Thoracic aorta (tissue), 2 donors: ENCODE results near the gene NSRP1. TPM values are rescaled to one million over a fixed set of nuclear protein-coding genes. Genes with fewer than 3 reads are reported as not detected.
"Not testable (repeated sequence)": the region's sequence is repeated elsewhere in the genome, so short reads cannot be mapped to it uniquely, and the experiment has no call there.

Experiments used
- ATAC-seq: fragments of 150-250 bp; one replicate; pipeline ENCODE4 v1.8.0; 2017; ENCODE audit warnings: low read depth; ENCODE audit not compliant: insufficient number of reproducible peaks, low FRiP score
- DNase-seq: peaks from one replicate; pipeline ENCODE4 v3.0.0-alpha.2; 2020; ENCODE audit warnings: low spot score
- H3K27ac ChIP-seq, 2 donors: fragments of 200-600 bp; sonication (generic); 1 replicate in 1 of 2; 2 replicates in 1 of 2; pipeline ENCODE4 v1.5.1; 2016; ENCODE audit warnings: mild to moderate bottlenecking in 2 of 2, moderate library complexity in 2 of 2
- H3K27me3 ChIP-seq: fragments of 200-600 bp; sonication (generic); replicated peaks from 2 replicates; pipeline ENCODE4 v1.6.0; 2016; ENCODE audit warnings: mild to moderate bottlenecking; ENCODE audit not compliant: insufficient read depth
- H3K36me3 ChIP-seq: fragments of 200-600 bp; sonication (generic); one replicate; pipeline ENCODE4 v1.5.1; 2016
- H3K4me1 ChIP-seq, 2 donors: fragments of 200-600 bp; sonication (generic); 1 replicate in 1 of 2; 2 replicates in 1 of 2; pipeline versions ENCODE4 v1.5.1 to v1.6.0; 2016; ENCODE audit warnings: low read depth in 2 of 2, mild to moderate bottlenecking in 1 of 2; ENCODE audit not compliant: control insufficient read depth in 1 of 2
- H3K4me3 ChIP-seq: fragments of 200-600 bp; sonication (generic); 2 replicates; pipeline ENCODE4 v1.5.1; 2016; ENCODE audit warnings: mild to moderate bottlenecking
- H3K9me3 ChIP-seq: fragments of 200-600 bp; sonication (generic); 2 replicates; pipeline ENCODE4 v1.5.1; 2016
- total RNA-seq, 2 donors: library from RNA; depleted of rRNA; stranded (reverse); fragments of >200 nt; gene quantifications; one replicate each; pipeline versions ENCODE4 v1.1.0 to v1.2.3, GENCODE V29; 2016
- TF ChIP-seq, protein P1 (sequence below): fragments of 200-600 bp; sonication (generic); IDR thresholded peaks from one replicate; pipeline ENCODE4 v1.5.1; 2019; ENCODE audit warnings: antibody characterized with exemption

The NSRP1 gene
- total RNA-seq, 2 donors from 2014 or later, result 32.9 to 58.3 TPM

- Histone ChIP-seq H3K27me3 (no peaks in the 10 kb centered on the region), H3K9me3 (no peaks in the 10 kb centered on the region), H3K4me3 (no peak overlapping the region), H3K4me1 (peaks cover 0 to 13% of the 10 kb centered on the region in 2 donors), H3K36me3 (no peaks in the 10 kb centered on the region), H3K27ac (no peak overlapping the region)
- ATAC-seq (no peak), DNase-seq (no peak)
- TF ChIP-seq, protein P1, sequence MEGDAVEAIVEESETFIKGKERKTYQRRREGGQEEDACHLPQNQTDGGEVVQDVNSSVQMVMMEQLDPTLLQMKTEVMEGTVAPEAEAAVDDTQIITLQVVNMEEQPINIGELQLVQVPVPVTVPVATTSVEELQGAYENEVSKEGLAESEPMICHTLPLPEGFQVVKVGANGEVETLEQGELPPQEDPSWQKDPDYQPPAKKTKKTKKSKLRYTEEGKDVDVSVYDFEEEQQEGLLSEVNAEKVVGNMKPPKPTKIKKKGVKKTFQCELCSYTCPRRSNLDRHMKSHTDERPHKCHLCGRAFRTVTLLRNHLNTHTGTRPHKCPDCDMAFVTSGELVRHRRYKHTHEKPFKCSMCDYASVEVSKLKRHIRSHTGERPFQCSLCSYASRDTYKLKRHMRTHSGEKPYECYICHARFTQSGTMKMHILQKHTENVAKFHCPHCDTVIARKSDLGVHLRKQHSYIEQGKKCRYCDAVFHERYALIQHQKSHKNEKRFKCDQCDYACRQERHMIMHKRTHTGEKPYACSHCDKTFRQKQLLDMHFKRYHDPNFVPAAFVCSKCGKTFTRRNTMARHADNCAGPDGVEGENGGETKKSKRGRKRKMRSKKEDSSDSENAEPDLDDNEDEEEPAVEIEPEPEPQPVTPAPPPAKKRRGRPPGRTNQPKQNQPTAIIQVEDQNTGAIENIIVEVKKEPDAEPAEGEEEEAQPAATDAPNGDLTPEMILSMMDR, result no peak
These were observed 111.4 kb downstream of the NSRP1 start for GRCh38 chr17:30228011-30228410.

GRCh38 chr17:30229012-30229411, 112.4 kb downstream of the NSRP1 start:
- Histone ChIP-seq H3K27me3 (no peaks in the 10 kb centered on the region), H3K4me1 (peaks cover 0 to 13% of the 10 kb centered on the region in 2 donors), H3K4me3 (no peak overlapping the region), H3K27ac (no peak overlapping the region), H3K9me3 (no peaks in the 10 kb centered on the region), H3K36me3 (no peaks in the 10 kb centered on the region)
- no peak for ATAC-seq
- TF ChIP-seq, protein P1, result no peak
- no peak for DNase-seq

DNA sequence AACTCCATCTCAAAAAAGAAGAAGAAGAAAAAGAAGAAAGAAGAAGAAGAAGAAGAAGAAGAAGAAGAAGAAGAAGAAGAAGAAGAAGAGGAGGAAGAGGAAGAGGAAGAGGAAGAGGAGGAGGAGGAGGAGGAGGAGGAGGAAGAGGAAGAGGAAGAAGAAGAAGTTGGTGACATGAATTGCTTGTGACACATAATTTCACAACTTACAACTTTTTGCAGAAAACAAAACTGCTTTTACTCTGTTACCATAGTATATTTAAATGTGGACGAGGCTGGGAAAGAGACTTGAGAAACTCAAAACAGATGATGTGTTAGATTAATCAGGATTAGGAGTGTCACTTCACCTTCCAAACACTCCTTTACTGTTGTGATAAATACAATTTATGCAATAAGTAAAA, 113.4 kb downstream of the NSRP1 start:
- DNase-seq, H3K4me3 ChIP-seq, H3K36me3 ChIP-seq, H3K9me3 ChIP-seq, H3K27me3 ChIP-seq, H3K27ac ChIP-seq, H3K4me1 ChIP-seq, ATAC-seq: not testable (repeated sequence)

DNA sequence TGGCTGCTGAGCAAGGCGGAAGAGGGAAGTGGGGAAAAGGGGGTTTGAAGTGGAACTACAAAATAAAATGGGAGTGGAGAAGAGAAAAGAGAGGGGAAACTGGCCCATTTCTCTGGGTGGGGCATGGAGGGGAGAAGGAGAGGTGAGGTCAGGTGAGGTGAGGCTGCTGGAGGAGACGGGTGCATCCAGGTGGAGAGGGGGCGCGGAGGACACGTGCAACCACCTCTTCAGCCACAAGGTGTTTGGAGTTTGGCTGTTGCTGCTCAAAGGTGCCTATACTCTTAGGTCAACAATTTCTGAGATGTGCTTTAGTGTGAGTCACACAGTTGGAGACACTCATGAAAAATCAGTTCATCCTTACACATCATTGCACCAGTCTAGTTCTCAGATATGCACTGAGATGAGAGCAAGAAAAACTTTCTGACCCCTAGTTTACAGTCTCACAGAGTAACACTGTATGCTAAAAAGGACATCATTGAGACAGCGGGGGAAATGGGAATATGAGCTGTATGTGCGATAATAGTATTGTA, 114.0 kb downstream of the NSRP1 start:
- ATAC-seq (no peak), DNase-seq (no peak)
- Histone ChIP-seq H3K9me3 (no peaks in the 10 kb centered on the region), H3K4me1 (peaks cover 6 to 7% of the 10 kb centered on the region in 2 donors), H3K4me3 (no peak overlapping the region), H3K27me3 (no peaks in the 10 kb centered on the region), H3K36me3 (no peaks in the 10 kb centered on the region), H3K27ac (no peak overlapping the region)
- TF ChIP-seq, protein P1, result no peak

- Histone ChIP-seq H3K4me1 (peaks cover 17 to 19% of the 10 kb centered on the region in 2 donors), H3K27ac (peak overlapping the region in 1 of 2 donors; percentile 28), H3K27me3 (no peaks in the 10 kb centered on the region), H3K9me3 (no peaks in the 10 kb centered on the region), H3K4me3 (no peak overlapping the region), H3K36me3 (no peaks in the 10 kb centered on the region)
- ATAC-seq (no peak), DNase-seq (no peak)
- TF ChIP-seq, protein P1, result no peak
These were observed 115.6 kb downstream of the NSRP1 start for GRCh38 chr17:30232015-30232823.
